Ovary (tissue), 3 donors: Measurements from ENCODE around the gene GPR61.

Experiments used
- EP300 ChIP-seq: sonication (generic); formaldehyde crosslinking; IDR thresholded peaks from one replicate; pipeline ENCODE4 v1.6.1; 2017; ENCODE audit warnings: antibody characterized with exemption
- TF ChIP-seq, protein P1 (sequence below), 3 donors: fragments of 450-650 bp in 2 of 3; fragments of 200-600 bp in 1 of 3; IDR thresholded peaks; one replicate each; pipeline versions ENCODE4 v1.5.1 to v1.8.0; 2016 to 2022; ENCODE audit warnings: antibody characterized with exemption in 3 of 3, mild to moderate bottlenecking in 1 of 3
- donor health status: DM: no; HTN: no; CAD: no.

DNA sequence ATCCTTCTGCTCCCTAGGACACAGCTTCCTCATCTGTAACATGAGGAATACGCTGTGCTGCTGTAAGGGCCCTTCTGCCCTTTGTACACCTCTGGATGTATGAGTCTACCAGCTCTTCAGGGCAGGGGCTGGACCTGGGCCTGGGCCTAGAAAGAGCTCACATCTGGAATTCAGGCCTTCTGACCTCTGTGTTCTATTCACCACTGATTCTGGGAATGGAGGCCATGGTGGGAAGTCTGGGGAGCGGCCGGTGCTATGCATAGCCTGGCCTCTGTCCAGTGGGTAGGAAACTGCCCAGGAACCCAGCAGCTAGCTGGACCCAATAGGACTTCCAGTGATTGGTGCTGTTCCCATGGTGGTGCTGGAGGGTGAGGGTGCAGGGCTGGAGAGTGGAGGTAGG, 11.0 kb upstream of the GPR61 start:
- TF ChIP-seq, protein P1, sequence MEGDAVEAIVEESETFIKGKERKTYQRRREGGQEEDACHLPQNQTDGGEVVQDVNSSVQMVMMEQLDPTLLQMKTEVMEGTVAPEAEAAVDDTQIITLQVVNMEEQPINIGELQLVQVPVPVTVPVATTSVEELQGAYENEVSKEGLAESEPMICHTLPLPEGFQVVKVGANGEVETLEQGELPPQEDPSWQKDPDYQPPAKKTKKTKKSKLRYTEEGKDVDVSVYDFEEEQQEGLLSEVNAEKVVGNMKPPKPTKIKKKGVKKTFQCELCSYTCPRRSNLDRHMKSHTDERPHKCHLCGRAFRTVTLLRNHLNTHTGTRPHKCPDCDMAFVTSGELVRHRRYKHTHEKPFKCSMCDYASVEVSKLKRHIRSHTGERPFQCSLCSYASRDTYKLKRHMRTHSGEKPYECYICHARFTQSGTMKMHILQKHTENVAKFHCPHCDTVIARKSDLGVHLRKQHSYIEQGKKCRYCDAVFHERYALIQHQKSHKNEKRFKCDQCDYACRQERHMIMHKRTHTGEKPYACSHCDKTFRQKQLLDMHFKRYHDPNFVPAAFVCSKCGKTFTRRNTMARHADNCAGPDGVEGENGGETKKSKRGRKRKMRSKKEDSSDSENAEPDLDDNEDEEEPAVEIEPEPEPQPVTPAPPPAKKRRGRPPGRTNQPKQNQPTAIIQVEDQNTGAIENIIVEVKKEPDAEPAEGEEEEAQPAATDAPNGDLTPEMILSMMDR (IDR thresholded peaks at IDR 0.05), result no peak
- TF ChIP-seq EP300, result no peak
